GM23248 (cell line): ENCODE data around the gene DTX2. TPM values are rescaled to one million over a fixed set of nuclear protein-coding genes. Genes with fewer than 3 reads are reported as not detected.
A peak's percentile ranks its signal among the peaks of the same experiment; 100 is the strongest.

Source experiments
- DNase-seq: peaks from one replicate; pipeline ENCODE4 v3.0.0-alpha.2; 2015
- H2AFZ ChIP-seq: fragments of 200-600 bp; sonication (generic); 2 replicates; pipeline ENCODE4 v1.6.1; 2016; ENCODE audit warnings: antibody characterized with exemption
- H3F3A ChIP-seq: fragments of 200-600 bp; sonication (generic); 2 replicates; pipeline ENCODE4 v1.6.1; 2016; ENCODE audit warnings: mild to moderate bottlenecking, antibody characterized with exemption, mixed run types; ENCODE audit not compliant: insufficient read depth
- H3K27ac ChIP-seq: fragments of 200-600 bp; sonication (generic); 2 replicates; pipeline ENCODE4 v1.5.1; 2016; ENCODE audit warnings: mild to moderate bottlenecking
- H3K27me3 ChIP-seq: fragments of 200-600 bp; sonication (generic); replicated peaks from 2 replicates; pipeline ENCODE4 v1.6.1; 2016; ENCODE audit warnings: mild to moderate bottlenecking; ENCODE audit not compliant: insufficient read depth
- H3K36me3 ChIP-seq: fragments of 200-600 bp; sonication (generic); 2 replicates; pipeline ENCODE4 v1.6.1; 2016; ENCODE audit warnings: low read depth, mild to moderate bottlenecking
- H3K4me1 ChIP-seq: fragments of 200-600 bp; sonication (generic); 2 replicates; pipeline ENCODE4 v1.6.1; 2016; ENCODE audit warnings: mild to moderate bottlenecking; ENCODE audit not compliant: insufficient read depth
- H3K4me2 ChIP-seq: fragments of 200-600 bp; sonication (generic); one replicate; pipeline ENCODE4 v1.6.1; 2016; ENCODE audit warnings: mild to moderate bottlenecking; ENCODE audit not compliant: unreplicated experiment
- H3K4me3 ChIP-seq: fragments of 200-600 bp; sonication (generic); 2 replicates; pipeline ENCODE4 v1.5.1; 2016; ENCODE audit warnings: mild to moderate bottlenecking
- H3K79me2 ChIP-seq: fragments of 200-600 bp; sonication (generic); 2 replicates; pipeline ENCODE4 v1.6.1; 2016; ENCODE audit warnings: mild to moderate bottlenecking; ENCODE audit not compliant: insufficient read depth
- H3K9ac ChIP-seq: fragments of 200-600 bp; sonication (generic); 2 replicates; pipeline ENCODE4 v1.6.1; 2016; ENCODE audit warnings: mild to moderate bottlenecking
- H3K9me2 ChIP-seq: fragments of 200-600 bp; sonication (generic); 2 replicates; pipeline ENCODE4 v1.6.1; 2016; ENCODE audit warnings: mixed run types, mild to moderate bottlenecking, moderate library complexity; ENCODE audit not compliant: insufficient read depth
- H3K9me3 ChIP-seq: fragments of 200-600 bp; sonication (generic); one replicate; pipeline ENCODE4 v1.6.1; 2017; ENCODE audit warnings: low read depth
- H4K20me1 ChIP-seq: fragments of 200-600 bp; sonication (generic); 2 replicates; pipeline ENCODE4 v1.6.0; 2016; ENCODE audit not compliant: insufficient read depth
- EZH2 ChIP-seq: fragments of 200-600 bp; sonication (generic); IDR thresholded peaks from 2 replicates; pipeline ENCODE4 v1.6.1; 2018; ENCODE audit warnings: antibody characterized with exemption, mild to moderate bottlenecking; ENCODE audit not compliant: insufficient read depth, poor library complexity, severe bottlenecking
- EZH2phosphoT487 ChIP-seq: fragments of 200-600 bp; sonication (generic); IDR thresholded peaks from 2 replicates; pipeline ENCODE4 v1.6.1; 2018; ENCODE audit warnings: antibody characterized with exemption, moderate library complexity, mild to moderate bottlenecking, low read depth; ENCODE audit not compliant: insufficient read depth
- whole genome bisulfite sequencing, 2 experiments: methylation state at CpG; one replicate each; pipeline ENCODE4 v1.1.6; 2015 to 2017; ENCODE audit warnings: low lambda C conversion rate in 2 of 2, low coverage in 1 of 2; ENCODE audit errors: missing lambda C conversion rate in 2 of 2; 5-methylcytosine and 5-hydroxymethylcytosine counted together
- in situ Hi-C: fragments of 300-500 bp; cut with MboI; formaldehyde crosslinking; loops from 2 replicates; pipeline ENCODE4 v1.15.0; 2020
- polyA plus RNA-seq: library from polyadenylated mRNA; unstranded; fragments of >200 nt; fragmentation: Nextera tagmentation; extraction: Ambion mirVana; gene quantifications from 2 replicates; pipeline ENCODE4 v1.2.1, GENCODE V29; 2016
- total RNA-seq: library from RNA; depleted of rRNA; stranded (reverse); fragments of >200 nt; shearing (Covaris generic); gene quantifications from 2 replicates; pipeline ENCODE4 v1.2.3, GENCODE V29; 2014

DTX2 gene
- total and polyA plus RNA-seq, 2 experiments from 2014 or later, result 4.3 to 9.7 TPM

DNA sequence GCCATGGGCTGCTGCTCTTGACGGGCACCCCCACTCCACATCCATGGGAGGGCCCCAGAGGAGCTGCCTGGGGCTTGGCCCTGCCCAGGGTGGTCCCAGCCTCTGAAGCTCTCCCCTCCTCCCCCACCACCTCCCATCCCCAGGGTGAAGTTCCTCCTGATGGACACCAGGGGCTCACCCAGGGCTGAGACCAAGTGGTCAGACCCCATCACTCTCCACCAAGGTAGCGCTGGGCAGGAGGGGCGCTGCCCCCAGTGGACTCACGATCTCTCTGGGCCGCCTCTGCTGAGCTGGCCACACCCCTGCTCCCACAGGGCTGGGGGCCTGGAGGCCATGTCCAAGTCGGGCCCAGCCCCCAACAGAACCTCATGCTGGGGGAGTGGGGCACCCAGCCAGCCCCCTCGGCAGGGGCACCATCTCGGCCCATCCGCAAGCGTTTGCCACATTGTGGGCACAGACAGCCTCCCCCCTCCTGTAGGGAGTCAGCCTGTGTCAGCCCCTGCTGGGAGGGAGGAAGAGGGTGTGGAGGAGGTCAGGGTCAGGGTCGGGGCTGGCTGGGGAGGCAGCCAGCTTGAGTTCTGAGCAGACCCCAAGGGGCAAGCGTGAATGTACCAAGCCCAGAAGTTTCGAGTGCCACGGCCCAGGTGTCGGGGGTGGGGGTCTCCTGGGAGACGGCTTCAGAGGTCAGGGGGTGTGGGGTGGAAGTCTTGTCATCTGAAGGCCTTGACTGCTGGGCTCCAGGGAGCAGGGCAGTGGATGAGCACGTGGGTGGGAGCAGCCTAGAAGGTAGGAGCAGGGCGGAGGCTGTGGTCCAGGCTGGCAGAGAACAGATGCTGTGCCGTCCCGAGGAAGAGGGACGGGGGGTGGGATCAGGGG, 51.7 kb downstream of the DTX2 start:
- no peaks in the 10 kb centered on the region for H3K4me1 ChIP-seq
- H3K4me2 ChIP-seq, result no peak overlapping the region
- no peaks in the 10 kb centered on the region for H3K27me3 ChIP-seq
- 43 to 45% methylated on average over 15 to 21 of the region's 21 CpGs for WGBS, 2 experiments
- no peaks in the 10 kb centered on the region for H4K20me1 ChIP-seq
- H3K9me2 ChIP-seq, result no peaks in the 10 kb centered on the region
- no peaks in the 10 kb centered on the region for H3K79me2 ChIP-seq
- H2AFZ ChIP-seq, result no peak overlapping the region
- H3F3A ChIP-seq, result no peaks in the 10 kb centered on the region
- H3K36me3 ChIP-seq, result no peaks in the 10 kb centered on the region
- no peak overlapping the region for H3K4me3 ChIP-seq
- DNase-seq, result peak; percentile 34
- no peaks in the 10 kb centered on the region for H3K9me3 ChIP-seq
- no peak for TF ChIP-seq EZH2
- no peak for TF ChIP-seq EZH2phosphoT487
- H3K9ac ChIP-seq, result no peak overlapping the region
- in situ Hi-C loops, result no loop called here
- no peak overlapping the region for H3K27ac ChIP-seq

DNA sequence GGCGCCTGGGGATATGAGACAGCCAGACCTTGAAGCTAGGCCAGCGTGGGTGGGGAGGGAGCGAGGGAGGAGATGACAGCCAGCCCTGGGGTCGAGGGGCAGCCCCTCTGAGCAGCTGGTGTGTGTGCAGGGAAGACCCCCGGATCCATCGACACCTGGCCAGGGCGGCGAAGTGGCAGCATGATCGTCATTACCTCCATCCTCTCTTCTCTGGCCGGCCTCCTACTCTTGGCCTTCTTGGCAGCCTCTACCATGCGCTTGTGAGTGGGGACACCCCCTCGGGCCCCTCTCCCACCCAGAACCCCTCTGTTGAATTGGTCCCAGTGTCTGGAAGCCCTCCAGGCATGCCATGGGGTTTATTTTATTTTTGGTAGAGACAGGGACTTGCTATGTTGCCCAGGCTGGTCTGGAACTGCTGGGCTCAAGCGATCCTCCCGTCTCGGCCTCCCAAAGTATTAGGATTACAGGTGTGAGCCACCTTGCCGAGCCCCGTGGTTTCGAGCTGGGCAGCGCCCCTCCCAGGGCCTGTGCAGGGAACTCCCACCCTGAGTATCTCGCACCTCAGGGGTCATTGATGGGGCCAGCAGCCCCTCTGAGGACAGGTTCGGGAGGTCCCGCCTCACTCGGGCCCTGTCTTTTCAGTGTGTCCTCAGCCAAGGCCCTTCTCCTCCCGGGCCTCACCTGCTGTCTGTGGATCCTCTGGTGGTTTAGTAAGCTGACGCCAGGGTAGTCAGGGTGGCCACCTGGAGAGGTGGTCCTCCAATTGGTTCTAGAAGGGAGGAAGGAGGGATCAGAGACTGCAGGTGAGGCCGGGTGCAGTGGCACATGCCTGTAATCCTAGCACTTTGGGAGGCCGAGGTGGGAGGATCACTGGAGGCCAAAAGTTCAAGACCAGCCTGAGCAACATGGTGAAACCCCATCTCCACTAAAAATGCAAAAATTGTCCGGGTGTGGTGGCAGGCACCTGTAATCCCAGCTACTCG, 52.6 kb downstream of the DTX2 start:
- in situ Hi-C loops, result no loop called here
- H3K9ac ChIP-seq, result no peak overlapping the region
- no peak overlapping the region for H3K4me2 ChIP-seq
- no peaks in the 10 kb centered on the region for H3K79me2 ChIP-seq
- H3K9me2 ChIP-seq, result no peaks in the 10 kb centered on the region
- no peak overlapping the region for H2AFZ ChIP-seq
- H3K27me3 ChIP-seq, result no peaks in the 10 kb centered on the region
- TF ChIP-seq EZH2 (no peak), EZH2phosphoT487 (no peak)
- WGBS, 2 experiments, result 69 to 76% methylated on average over 22 to 29 of the region's 29 CpGs
- DNase-seq, result no peak
- H3K9me3 ChIP-seq, result no peaks in the 10 kb centered on the region
- H3F3A ChIP-seq, result no peaks in the 10 kb centered on the region
- no peaks in the 10 kb centered on the region for H3K4me1 ChIP-seq
- no peaks in the 10 kb centered on the region for H4K20me1 ChIP-seq
- no peak overlapping the region for H3K4me3 ChIP-seq
- no peaks in the 10 kb centered on the region for H3K36me3 ChIP-seq
- H3K27ac ChIP-seq, result no peak overlapping the region

DNA sequence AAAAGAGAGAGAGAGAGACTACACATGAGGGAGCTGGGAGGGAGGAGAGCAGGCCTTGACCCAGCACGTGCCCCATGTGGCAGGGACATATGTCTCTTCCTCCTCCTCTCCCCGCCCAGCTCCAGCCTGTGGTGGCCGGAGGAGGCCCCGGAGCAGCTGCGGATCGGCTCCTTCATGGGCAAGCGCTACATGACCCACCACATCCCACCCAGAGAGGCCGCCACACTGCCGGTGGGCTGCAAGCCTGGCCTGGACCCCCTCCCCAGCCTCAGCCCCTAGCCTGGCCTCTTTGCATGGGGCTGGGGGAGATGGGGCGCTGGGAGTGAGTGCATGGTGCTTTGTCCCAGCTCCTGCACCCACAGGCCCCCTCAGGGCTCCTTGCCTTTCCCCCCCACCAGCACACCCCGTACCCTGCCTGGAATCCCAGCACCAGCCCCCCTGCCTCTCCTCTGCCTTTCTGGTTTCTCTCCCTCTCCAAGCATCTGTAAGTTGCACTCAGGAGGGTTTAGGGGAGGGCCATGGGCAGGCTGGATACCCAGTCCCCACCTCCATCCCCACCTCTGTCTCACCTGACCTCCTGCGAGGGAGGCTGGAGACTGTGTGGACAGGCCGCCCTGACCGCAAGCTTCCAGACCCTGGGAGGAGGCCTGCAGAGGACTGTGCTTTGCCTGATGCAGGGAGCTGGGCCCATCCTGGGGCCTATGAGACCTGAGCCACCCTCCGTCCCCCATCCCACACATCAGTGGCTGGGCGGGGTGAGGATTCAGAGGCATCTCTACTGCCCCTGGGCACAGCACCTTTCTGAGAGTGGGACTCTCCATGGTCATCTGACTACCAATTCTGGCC, 53.6 kb downstream of the DTX2 start:
- Histone ChIP-seq H3K27me3 (no peaks in the 10 kb centered on the region), H3K9me3 (no peaks in the 10 kb centered on the region), H2AFZ (no peak overlapping the region), H3K36me3 (no peaks in the 10 kb centered on the region), H3F3A (no peaks in the 10 kb centered on the region), H4K20me1 (no peaks in the 10 kb centered on the region), H3K27ac (no peak overlapping the region), H3K4me2 (no peak overlapping the region), H3K79me2 (no peaks in the 10 kb centered on the region), H3K4me1 (no peaks in the 10 kb centered on the region), H3K4me3 (no peak overlapping the region), H3K9me2 (no peaks in the 10 kb centered on the region), H3K9ac (no peak overlapping the region)
- WGBS, 2 experiments, result 73 to 75% methylated on average over 9 to 14 of the region's 16 CpGs
- no peak for TF ChIP-seq EZH2phosphoT487
- DNase-seq, result no peak
- in situ Hi-C loops, result no loop called here
